Measurements from ENCODE around the gene PRXL2B. TPM values are rescaled to one million over a fixed set of nuclear protein-coding genes. Genes with fewer than 3 reads are reported as not detected.
A peak's percentile ranks its signal among the peaks of the same experiment; 100 is the strongest.

PRXL2B gene
- total and polyA plus RNA-seq, 10 of the 15 experiments (the other 5 are each of a cell fraction or from before 2014, with no cell fraction given): 0.44 to 5.6 (median 4.0) TPM

DNA sequence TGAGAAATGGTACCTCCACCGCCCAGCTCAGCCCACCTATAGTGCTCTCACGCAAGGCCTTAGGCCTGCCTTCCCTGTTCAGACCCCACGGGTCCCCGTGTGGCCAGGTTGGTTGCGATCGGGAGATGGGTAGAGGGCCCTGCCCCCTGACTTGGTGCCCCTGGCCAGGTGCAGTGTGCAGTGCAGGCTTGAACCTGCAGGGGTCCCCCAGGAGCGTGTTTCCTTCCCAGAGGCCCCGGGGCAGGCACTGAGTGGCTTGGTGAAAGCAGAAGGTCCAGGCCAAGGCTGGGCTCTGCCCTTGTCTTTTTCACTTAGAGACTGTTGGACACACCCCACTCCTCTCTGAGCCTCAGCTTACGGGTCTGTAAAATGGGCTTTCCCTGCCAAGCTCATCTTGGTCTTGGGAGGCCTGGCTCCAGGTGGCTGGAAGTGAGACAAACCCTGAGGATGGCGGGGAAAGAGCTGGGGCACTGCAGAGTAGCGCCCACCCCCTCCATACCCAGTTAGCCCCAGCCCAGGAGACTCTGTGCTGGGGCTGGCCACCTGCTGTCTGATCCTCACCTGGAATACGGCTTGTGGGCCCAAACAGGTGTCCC is 47.2 kb upstream of the PRXL2B start:
- SMC1A ChIA-PET (ENCODE audit: uncharacterized antibody, unreplicated experiment): no interaction called here
- Histone ChIP-seq H3K36me3 (ENCODE audit: control insufficient read depth in 2 of 2, insufficient read depth in 2 of 2, low read length in 1 of 2) (no peaks in the 10 kb centered on the region), H3K4me3 (no peak overlapping the region), H3K4me1 (ENCODE audit: control insufficient read depth, insufficient read depth, low read length) (peaks cover 7% of the 10 kb centered on the region; the same call in 1 of the 2 replicates), H3K79me2 (ENCODE audit: control insufficient read depth, insufficient read depth, low read length) (no peaks in the 10 kb centered on the region), H3K9me3 (replicated peaks; ENCODE audit: control insufficient read depth, insufficient read depth, low read length) (no peaks in the 10 kb centered on the region), H3K9ac (ENCODE audit: control insufficient read depth, insufficient read depth, low read length) (no peak overlapping the region), H3K27ac (ENCODE audit: control insufficient read depth, insufficient read depth) (no peak overlapping the region), H3K4me2 (ENCODE audit: control insufficient read depth, insufficient read depth) (no peak overlapping the region), H3K27me3 (replicated peaks in 1 of 2; ENCODE audit: control insufficient read depth in 2 of 2, insufficient read depth in 2 of 2, low read length in 1 of 2) (no peaks in the 10 kb centered on the region; a peak in 1 of 4 replicates), H4K20me1 (ENCODE audit: control insufficient read depth, insufficient read depth) (no peaks in the 10 kb centered on the region), H2AFZ (ENCODE audit: control insufficient read depth, low read depth, low read length) (no peak overlapping the region)
- no peak for FAIRE-seq
- intact Hi-C loops (cut with micrococcal nuclease; ENCODE audit: unreplicated experiment) (no loop called here), in situ Hi-C loops (cut with MboI) (no loop called here)
- no peak for DNase-seq (ENCODE audit: low read depth, low spot score)
- RAD21 ChIA-PET (ENCODE audit: unreplicated experiment): no interaction called here
- BruUV-seq (replicated peaks): no TSS peak
- POLR2A ChIA-PET: no interaction called here
- WGBS (ENCODE audit: insufficient coverage, insufficient replicate concordance, low lambda C conversion rate, missing lambda C conversion rate): 24% methylated on average over 12 of the region's 12 CpGs
- TF ChIP-seq, protein P1, sequence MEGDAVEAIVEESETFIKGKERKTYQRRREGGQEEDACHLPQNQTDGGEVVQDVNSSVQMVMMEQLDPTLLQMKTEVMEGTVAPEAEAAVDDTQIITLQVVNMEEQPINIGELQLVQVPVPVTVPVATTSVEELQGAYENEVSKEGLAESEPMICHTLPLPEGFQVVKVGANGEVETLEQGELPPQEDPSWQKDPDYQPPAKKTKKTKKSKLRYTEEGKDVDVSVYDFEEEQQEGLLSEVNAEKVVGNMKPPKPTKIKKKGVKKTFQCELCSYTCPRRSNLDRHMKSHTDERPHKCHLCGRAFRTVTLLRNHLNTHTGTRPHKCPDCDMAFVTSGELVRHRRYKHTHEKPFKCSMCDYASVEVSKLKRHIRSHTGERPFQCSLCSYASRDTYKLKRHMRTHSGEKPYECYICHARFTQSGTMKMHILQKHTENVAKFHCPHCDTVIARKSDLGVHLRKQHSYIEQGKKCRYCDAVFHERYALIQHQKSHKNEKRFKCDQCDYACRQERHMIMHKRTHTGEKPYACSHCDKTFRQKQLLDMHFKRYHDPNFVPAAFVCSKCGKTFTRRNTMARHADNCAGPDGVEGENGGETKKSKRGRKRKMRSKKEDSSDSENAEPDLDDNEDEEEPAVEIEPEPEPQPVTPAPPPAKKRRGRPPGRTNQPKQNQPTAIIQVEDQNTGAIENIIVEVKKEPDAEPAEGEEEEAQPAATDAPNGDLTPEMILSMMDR (IDR thresholded peaks at IDR 0.05 in 2 of 3, conservative IDR thresholded peaks at IDR 0.05 in 1 of 3; ENCODE audit: control insufficient read depth in 2 of 3, extremely low read depth in 1 of 3, insufficient read depth in 1 of 3, low read depth in 3 of 3, low read length in 3 of 3): peak in 2 of 3 experiments; percentile 30 to 53; a peak in 4 of 6 replicates
- no peak for TF ChIP-seq KLF5 (IDR thresholded peaks at IDR 0.05; ENCODE audit: partially characterized antibody)
- TF ChIP-seq RAD21 (IDR thresholded peaks at IDR 0.05; ENCODE audit: insufficient read depth, low read depth, low read length): 0 out of 2 replicates have a peak, but pooled peaks have one; percentile 20
- TF ChIP-seq SMC3 (IDR thresholded peaks at IDR 0.05; ENCODE audit: borderline replicate concordance, low read length): peak; percentile 3; the same call in 1 of the 2 replicates
- CTCF ChIA-PET: interaction anchor here (1.0 to 1.1 kb wide), 3 partner anchors 9 to 45 kb away, joined by 3 to 4 read pairs (median 4); partner anchors contain the start of gene PANK4
- peak; percentile 75 for ATAC-seq

Measured in GM12878 (cell line).